Testis (tissue), 3 donors: ENCODE measurements around the gene ARMC2. TPM values are rescaled to one million over a fixed set of nuclear protein-coding genes. Genes with fewer than 3 reads are reported as not detected.

Source experiments
- DNase-seq: peaks from one replicate; pipeline ENCODE4 v3.0.0-alpha.2; 2019
- H3K27ac ChIP-seq, 2 donors: fragments of 200-600 bp; sonication (generic); one replicate each; pipeline ENCODE4 v1.5.1; 2019
- H3K27me3 ChIP-seq: fragments of 200-600 bp; sonication (generic); one replicate; pipeline ENCODE4 v1.5.1; 2019
- H3K36me3 ChIP-seq: fragments of 200-600 bp; sonication (generic); one replicate; pipeline ENCODE4 v1.5.1; 2017; ENCODE audit warnings: low read depth; ENCODE audit errors: missing control alignments
- H3K4me1 ChIP-seq: fragments of 200-600 bp; sonication (generic); one replicate; pipeline ENCODE4 v1.5.1; 2019
- H3K4me3 ChIP-seq, 2 donors: fragments of 200-600 bp; sonication (generic); one replicate each; pipeline ENCODE4 v1.5.1; 2017 to 2019
- H3K9me3 ChIP-seq: fragments of 200-600 bp; sonication (generic); one replicate; pipeline ENCODE4 v1.5.1; 2017
- CTCF ChIP-seq, 3 experiments: fragments of 450-650 bp in 2 of 3; fragments of 200-600 bp in 1 of 3; sonication (generic) in 1 of 3; IDR thresholded peaks; one replicate each; pipeline ENCODE4 v1.5.1; 2016 to 2019; ENCODE audit warnings: antibody characterized with exemption in 3 of 3, mild to moderate bottlenecking in 2 of 3, moderate library complexity in 1 of 3
- POLR2A ChIP-seq: fragments of 450-650 bp; IDR thresholded peaks from one replicate; pipeline ENCODE4 v1.6.1; 2017; ENCODE audit warnings: antibody characterized with exemption, mild to moderate bottlenecking, moderate library complexity
- WGBS, 2 donors: methylation state at CpG; one replicate each; pipeline ENCODE4 v1.1.5; 2018; 5-methylcytosine and 5-hydroxymethylcytosine counted together
- intact Hi-C: fragments of 100-400 bp; cut with DNase I; formaldehyde crosslinking; loops from one replicate; pipeline ENCODE4 v1.15.1; 2023; ENCODE audit warnings: low total_unique reads
- polyA plus RNA-seq: library from polyadenylated mRNA; stranded (reverse); fragments of 350-450 nt; fragmentation: Illumina TruSeq; extraction: RNeasy Lipid Tissue Mini Kit (QIAGEN cat#74804); gene quantifications from one replicate; pipeline ENCODE4 v1.2.3, GENCODE V29; 2014; ENCODE audit warnings: low read depth, low replicate concordance; ENCODE audit not compliant: insufficient read depth
- total RNA-seq, 2 donors: library from RNA; depleted of rRNA; stranded (reverse); fragments of >200 nt; gene quantifications; one replicate each; pipeline ENCODE4 v1.2.3, GENCODE V29; 2016

Gene ARMC2
- total and polyA plus RNA-seq, 3 donors from 2014 or later = 24.0 to 78.6 (median 51.4) TPM

GRCh38 chr6:108866798-108867197 lies 18.6 kb downstream of the ARMC2 start:
- Histone ChIP-seq H3K27ac (no peak overlapping the region), H3K4me1 (peaks cover 14% of the 10 kb centered on the region), H3K9me3 (no peaks in the 10 kb centered on the region), H3K4me3 (no peak overlapping the region), H3K27me3 (no peaks in the 10 kb centered on the region), H3K36me3 (no peaks in the 10 kb centered on the region)
- DNase-seq = no peak
- 96% methylated on average over 3 of the region's 3 CpGs for WGBS, 2 donors
- intact Hi-C loops = no loop called here
- TF ChIP-seq POLR2A (no peak), CTCF (IDR thresholded peaks at IDR 0.05) (no peak)

- WGBS, 2 donors = 85 to 88% methylated on average over 8 of the region's 8 CpGs
- Histone ChIP-seq H3K9me3 (no peaks in the 10 kb centered on the region), H3K36me3 (no peaks in the 10 kb centered on the region), H3K27ac (no peak overlapping the region), H3K27me3 (no peaks in the 10 kb centered on the region), H3K4me3 (no peak overlapping the region), H3K4me1 (peaks cover 5% of the 10 kb centered on the region)
- no peak for DNase-seq
- intact Hi-C loops = no loop called here
- no peak for TF ChIP-seq POLR2A
- no peak for TF ChIP-seq CTCF (IDR thresholded peaks at IDR 0.05)
Measured at GRCh38 chr6:108868647-108869046, 20.4 kb downstream of the ARMC2 start.

GRCh38 chr6:108869876-108870275 lies 21.7 kb downstream of the ARMC2 start:
- Histone ChIP-seq H3K36me3 (no peaks in the 10 kb centered on the region), H3K27ac (no peak overlapping the region), H3K27me3 (no peaks in the 10 kb centered on the region), H3K4me1 (peaks cover 5% of the 10 kb centered on the region), H3K4me3 (no peak overlapping the region), H3K9me3 (no peaks in the 10 kb centered on the region)
- no peak for TF ChIP-seq POLR2A
- TF ChIP-seq CTCF (IDR thresholded peaks at IDR 0.05) = no peak
- WGBS, 2 donors = 85 to 95% methylated on average over 2 of the region's 2 CpGs
- intact Hi-C loops = no loop called here
- no peak for DNase-seq

GRCh38 chr6:108870357-108870756 lies 22.1 kb downstream of the ARMC2 start:
- WGBS, 2 donors = 96 to 100% methylated on average over 2 of the region's 2 CpGs
- TF ChIP-seq POLR2A = no peak
- no peak for TF ChIP-seq CTCF (IDR thresholded peaks at IDR 0.05)
- H3K9me3 ChIP-seq = no peaks in the 10 kb centered on the region
- no peaks in the 10 kb centered on the region for H3K27me3 ChIP-seq
- peaks cover 5% of the 10 kb centered on the region for H3K4me1 ChIP-seq
- no peak overlapping the region for H3K4me3 ChIP-seq
- H3K27ac ChIP-seq = no peak overlapping the region
- DNase-seq = no peak
- H3K36me3 ChIP-seq = no peaks in the 10 kb centered on the region
- intact Hi-C loops = no loop called here

- H3K27ac ChIP-seq = no peak overlapping the region
- no peaks in the 10 kb centered on the region for H3K27me3 ChIP-seq
- DNase-seq = no peak
- 76 to 77% methylated on average over 7 of the region's 7 CpGs for WGBS, 2 donors
- H3K9me3 ChIP-seq = no peaks in the 10 kb centered on the region
- H3K4me3 ChIP-seq = no peak overlapping the region
- no peaks in the 10 kb centered on the region for H3K4me1 ChIP-seq
- H3K36me3 ChIP-seq = no peaks in the 10 kb centered on the region
- no peak for TF ChIP-seq CTCF (IDR thresholded peaks at IDR 0.05)
- TF ChIP-seq POLR2A = no peak
- intact Hi-C loops = no loop called here
Measured at GRCh38 chr6:108872141-108872557, 23.9 kb downstream of the ARMC2 start.
